ENCODE data around the gene IRF2. TPM values are rescaled to one million over a fixed set of nuclear protein-coding genes. Genes with fewer than 3 reads are reported as not detected.

Gene IRF2
- polyA plus RNA-seq, 2 of the 4 experiments (the other 2 are of a cell fraction): 11.0 to 23.5 TPM

GRCh38 chr4:184373886-184374405 lies 100.4 kb downstream of the IRF2 start (continued):
- TF ChIP-seq PHF8 (IDR thresholded peaks at IDR 0.05; ENCODE audit: borderline replicate concordance, low read depth) (no peak), RNF2 (IDR thresholded peaks at IDR 0.05; ENCODE audit: borderline replicate concordance, low read depth) (no peak), HOXB5 (CRISPR knock-in tag; IDR thresholded peaks at IDR 0.05) (no peak)

GRCh38 chr4:184371390-184371787 lies 103.0 kb downstream of the IRF2 start:
- Histone ChIP-seq H3K4me3 (no peak overlapping the region), H3K27ac (no peak overlapping the region), H3K4me2 (no peak overlapping the region), H3K4me1 (no peaks in the 10 kb centered on the region), H3K9me3 (no peaks in the 10 kb centered on the region)
- ATAC-seq (no peak), DNase-seq (ENCODE audit: low read depth in 1 of 2, low spot score in 1 of 2) (no peak), FAIRE-seq (no peak)
- POLR2A ChIA-PET: no interaction called here
- TF ChIP-seq KDM1A (IDR thresholded peaks at IDR 0.05; ENCODE audit: low read depth) (no peak), USF2 (IDR thresholded peaks at IDR 0.05) (no peak)
- CTCF ChIA-PET: no interaction called here
- WGBS (ENCODE audit: missing lambda C conversion rate): 80% methylated on average over 12 of the region's 12 CpGs

- no peak for FAIRE-seq
- ATAC-seq: no peak
- H3K27ac ChIP-seq: no peak overlapping the region
- 84% methylated on average over 8 of the region's 8 CpGs for WGBS (ENCODE audit: missing lambda C conversion rate)
- no peaks in the 10 kb centered on the region for H3K4me1 ChIP-seq
- TF ChIP-seq CEBPB (IDR thresholded peaks at IDR 0.05) (no peak), CTCF (IDR thresholded peaks at IDR 0.05) (no peak), HEYL (CRISPR knock-in tag; IDR thresholded peaks at IDR 0.05) (no peak), RAD21 (conservative IDR thresholded peaks at IDR 0.05 in 1 of 2, IDR thresholded peaks at IDR 0.05 in 1 of 2) (no peak), HES2 (IDR thresholded peaks at IDR 0.05) (no peak), HOXB13 (CRISPR knock-in tag; IDR thresholded peaks at IDR 0.05; ENCODE audit: low read depth) (no peak), HOXB5 (CRISPR knock-in tag; IDR thresholded peaks at IDR 0.05) (no peak), SREBF2 (IDR thresholded peaks at IDR 0.05) (no peak), RARB (CRISPR knock-in tag; IDR thresholded peaks at IDR 0.05) (no peak), NR3C1 (IDR thresholded peaks at IDR 0.05) (no peak), ZSCAN20 (CRISPR knock-in tag; IDR thresholded peaks at IDR 0.05) (no peak), TFCP2L1 (CRISPR knock-in tag; IDR thresholded peaks at IDR 0.05) (no peak), KDM5A (IDR thresholded peaks at IDR 0.05) (no peak), FOSB (CRISPR knock-in tag; IDR thresholded peaks at IDR 0.05) (no peak), RCOR1 (IDR thresholded peaks at IDR 0.05; ENCODE audit: low read depth, low read length) (no peak), MAFK (IDR thresholded peaks at IDR 0.05; ENCODE audit: partially characterized antibody) (no peak), KDM1A (IDR thresholded peaks at IDR 0.05; ENCODE audit: low read depth) (no peak), ATOH8 (CRISPR knock-in tag; IDR thresholded peaks at IDR 0.05; ENCODE audit: low read depth) (no peak)
- CTCF ChIA-PET: no interaction called here
- no peaks in the 10 kb centered on the region for H3K9me3 ChIP-seq
- DNase-seq (ENCODE audit: low read depth in 1 of 2, low spot score in 1 of 2): no peak
- POLR2A ChIA-PET: no interaction called here
- no peak overlapping the region for H3K4me2 ChIP-seq
- no peak overlapping the region for H3K4me3 ChIP-seq
Observed at GRCh38 chr4:184370711-184371389, 103.5 kb downstream of the IRF2 start.
